Right hindlimb (tissue), 1 donor: ENCODE data around the gene KLHL14.
A peak's percentile ranks its signal among the peaks of the same experiment; 100 is the strongest.
"Not testable (repeated sequence)": the region's sequence is repeated elsewhere in the genome, so short reads cannot be mapped to it uniquely, and the experiment has no call there.

ENCODE experiments used
- DNase-seq: peaks from one replicate; pipeline ENCODE4 v3.0.0-alpha.2; 2018

The KLHL14 gene

GRCh38 chr18:32714571-32715148 lies 58.2 kb downstream of the KLHL14 start:
- peak; percentile 68 for DNase-seq

- no peak for DNase-seq
These were observed 60.0 kb downstream of the KLHL14 start for GRCh38 chr18:32712860-32713259.

GRCh38 chr18:32711862-32712261 lies 61.0 kb downstream of the KLHL14 start:
- no peak for DNase-seq

DNA sequence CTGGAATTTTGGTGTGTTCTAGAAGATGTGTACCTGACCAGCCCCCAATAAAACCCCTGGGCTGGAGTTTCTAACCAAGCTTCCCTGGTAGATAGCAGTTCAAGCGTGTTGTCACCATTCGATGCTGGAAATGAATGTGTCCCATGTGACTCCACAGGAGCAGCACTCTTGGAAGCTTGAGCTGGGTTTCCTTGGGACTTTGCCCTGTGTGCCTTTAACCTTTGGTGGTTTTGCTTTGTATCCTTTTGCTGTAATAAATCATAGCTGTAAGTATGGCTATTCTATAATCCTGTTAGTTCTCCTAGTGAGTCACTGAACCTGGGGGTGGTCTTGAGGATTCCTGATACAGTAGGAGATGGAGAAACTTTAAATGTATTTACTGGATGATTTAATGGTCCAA lies 65.2 kb downstream of the KLHL14 start:
- no peak for DNase-seq

DNA sequence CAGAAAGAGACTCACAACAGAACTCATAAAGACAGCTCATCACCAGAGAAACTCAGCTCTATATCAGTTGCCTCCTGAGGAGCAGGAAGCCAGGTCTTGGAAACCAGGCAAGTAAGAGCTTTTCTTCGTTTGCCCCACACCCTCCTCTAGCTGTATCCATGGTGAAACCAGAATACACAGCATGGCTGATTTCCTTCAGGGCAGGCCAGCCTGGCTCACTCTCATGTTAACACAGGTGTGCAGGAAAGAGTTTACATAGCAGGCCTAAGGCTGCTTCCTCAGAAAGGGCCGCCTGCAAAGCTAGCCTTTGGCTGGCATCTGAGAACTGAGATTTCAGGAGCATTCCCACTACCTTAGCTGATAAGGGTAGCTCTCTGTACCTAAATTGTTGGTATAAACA lies 65.7 kb downstream of the KLHL14 start:
- DNase-seq = no peak

GRCh38 chr18:32701313-32701712 lies 71.5 kb downstream of the KLHL14 start:
- no peak for DNase-seq

DNA sequence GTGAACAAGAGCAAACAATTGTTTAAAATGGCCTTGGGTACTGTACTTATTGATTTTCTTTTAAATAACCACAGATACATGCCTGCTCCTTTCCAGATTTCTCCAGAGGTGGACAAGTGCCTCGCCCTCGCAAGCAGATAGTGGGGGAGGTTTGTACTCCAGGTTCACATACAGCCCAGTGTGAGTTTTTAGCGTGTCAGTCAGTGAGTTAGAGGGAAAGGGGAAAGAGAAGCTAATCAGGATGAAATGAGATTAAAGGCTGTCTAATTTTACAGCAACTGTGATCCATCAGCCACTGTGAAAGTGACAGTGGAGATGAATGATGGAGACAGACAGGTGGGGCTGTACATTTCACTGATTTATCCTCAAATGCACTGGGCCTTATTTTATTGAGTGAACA lies 74.7 kb downstream of the KLHL14 start:
- no peak for DNase-seq

GRCh38 chr18:32696376-32696775 lies 76.4 kb downstream of the KLHL14 start:
- DNase-seq = no peak

DNA sequence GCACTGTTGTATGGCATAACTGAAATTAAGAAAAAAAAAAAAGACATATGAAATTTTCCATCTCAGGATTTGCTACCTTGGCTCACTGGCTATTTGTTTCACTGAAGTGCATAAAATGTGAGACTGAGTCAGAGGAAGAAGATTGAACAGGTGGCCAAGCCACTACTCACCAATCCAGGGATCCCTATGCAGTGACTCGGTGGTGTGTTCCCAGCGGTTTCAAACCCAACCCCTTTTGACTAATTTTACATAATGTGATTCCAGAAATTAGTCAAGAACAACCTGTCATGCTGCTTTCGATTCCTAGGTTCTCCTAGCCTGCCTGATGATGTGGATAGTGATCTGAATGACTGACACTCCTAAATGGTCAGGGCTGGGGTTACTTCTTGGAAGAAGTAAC lies 77.3 kb downstream of the KLHL14 start:
- no peak for DNase-seq

GRCh38 chr18:32688821-32689220 lies 84.0 kb downstream of the KLHL14 start:
- DNase-seq = no peak

- DNase-seq = no peak
These were observed 87.9 kb downstream of the KLHL14 start for GRCh38 chr18:32684940-32685339.

DNA sequence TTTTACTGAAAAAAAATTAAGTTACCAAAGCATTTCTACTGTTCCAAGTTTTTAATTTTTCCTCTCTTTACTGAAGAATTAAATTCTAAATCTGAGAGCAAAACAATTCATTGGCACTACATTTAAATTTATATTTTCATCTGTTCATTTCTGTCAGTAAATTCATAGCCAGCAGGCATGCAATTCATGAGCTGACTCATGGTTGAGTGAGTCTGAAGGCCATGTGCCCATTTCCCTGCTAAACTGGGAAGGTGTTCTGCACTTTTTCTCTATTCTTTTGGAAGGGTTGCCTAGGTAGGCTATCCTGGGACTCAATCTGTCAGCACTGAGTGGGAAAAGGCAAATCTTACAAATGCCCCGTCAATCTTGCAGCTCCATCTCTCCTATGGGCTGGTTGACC lies 88.7 kb downstream of the KLHL14 start:
- no peak for DNase-seq

- no peak for DNase-seq
These were observed 89.8 kb downstream of the KLHL14 start for GRCh38 chr18:32683044-32683443.

GRCh38 chr18:32677578-32677977 lies 95.2 kb downstream of the KLHL14 start:
- no peak for DNase-seq

DNA sequence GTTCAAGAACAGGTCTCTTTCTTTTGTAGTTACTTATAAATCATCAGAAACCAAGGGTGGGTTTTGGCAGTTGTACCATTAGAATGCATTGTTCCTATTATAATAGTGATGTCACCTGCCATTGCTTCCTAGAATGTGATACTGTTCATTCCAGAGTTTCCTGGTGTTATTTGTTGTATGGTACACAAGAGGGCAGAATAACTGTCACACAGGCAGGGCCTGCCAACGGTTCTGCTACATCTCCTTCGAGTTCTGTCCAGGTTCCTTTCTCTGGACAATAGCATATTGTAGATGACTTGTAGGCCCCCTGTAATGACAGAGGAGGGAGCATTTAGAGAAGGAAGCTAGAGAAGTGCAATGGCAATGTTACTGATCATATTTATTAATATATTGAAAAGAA lies 98.3 kb downstream of the KLHL14 start:
- DNase-seq = no peak

DNA sequence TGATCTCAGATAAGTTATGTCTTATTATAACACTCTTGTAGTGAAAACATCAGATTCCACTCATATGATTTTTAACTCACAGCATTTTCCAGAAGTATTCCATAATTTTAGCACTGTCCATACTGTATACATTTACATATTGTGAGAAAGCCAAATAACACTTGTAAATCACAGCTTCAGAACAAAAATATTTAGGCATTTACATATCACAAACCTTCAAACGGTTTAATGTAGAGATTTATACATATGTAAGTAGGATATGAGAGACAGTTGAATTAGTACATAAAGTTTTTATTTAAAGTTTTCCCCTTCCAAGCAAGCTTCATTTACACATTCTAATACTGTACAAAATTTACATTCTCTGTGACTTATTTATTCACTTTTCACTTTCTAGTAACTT lies 100.4 kb downstream of the KLHL14 start:
- no peak for DNase-seq

DNA sequence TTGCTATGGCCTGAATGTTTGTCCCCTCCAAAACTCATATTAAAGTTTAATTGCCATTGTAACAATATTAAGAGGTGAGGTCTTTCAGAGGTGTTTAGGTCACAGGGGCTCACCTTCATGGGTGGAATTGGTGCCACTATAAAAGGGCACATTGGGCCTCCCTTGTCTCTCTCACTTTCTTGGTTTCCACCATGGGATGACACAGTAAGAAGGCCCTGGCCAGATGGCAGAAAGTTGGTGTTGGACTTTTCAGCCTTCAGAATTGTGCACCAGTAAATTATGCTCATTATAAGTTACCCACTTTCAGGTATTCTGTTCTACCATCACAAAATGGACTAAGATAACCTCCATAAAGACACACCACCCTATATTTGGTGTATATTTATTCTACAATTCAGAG lies 102.1 kb downstream of the KLHL14 start:
- no peak for DNase-seq

- no peak for DNase-seq
These were observed 103.2 kb downstream of the KLHL14 start for GRCh38 chr18:32669549-32670165.

DNA sequence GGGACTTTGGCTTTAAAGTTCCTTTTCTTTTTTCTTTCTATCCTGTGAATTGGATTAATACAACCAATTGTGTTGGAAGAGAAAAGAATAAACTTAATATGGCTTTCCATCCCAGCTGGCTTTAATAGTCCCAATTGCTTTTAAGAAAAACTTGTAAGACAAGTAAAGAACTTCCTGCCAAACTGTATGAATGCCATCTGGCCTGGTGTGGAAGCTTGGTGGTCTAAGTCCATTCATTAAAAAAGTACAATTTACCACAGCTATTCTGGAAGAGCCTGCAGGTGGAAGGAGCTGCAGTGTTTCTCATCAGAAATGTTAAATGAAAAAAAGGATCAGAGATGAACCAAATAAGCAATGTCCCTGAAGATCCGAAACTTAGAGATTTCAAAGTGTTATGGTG lies 103.9 kb downstream of the KLHL14 start:
- DNase-seq = peak; percentile 28

GRCh38 chr18:32661486-32662299 lies 111.1 kb downstream of the KLHL14 start:
- no peak for DNase-seq

DNA sequence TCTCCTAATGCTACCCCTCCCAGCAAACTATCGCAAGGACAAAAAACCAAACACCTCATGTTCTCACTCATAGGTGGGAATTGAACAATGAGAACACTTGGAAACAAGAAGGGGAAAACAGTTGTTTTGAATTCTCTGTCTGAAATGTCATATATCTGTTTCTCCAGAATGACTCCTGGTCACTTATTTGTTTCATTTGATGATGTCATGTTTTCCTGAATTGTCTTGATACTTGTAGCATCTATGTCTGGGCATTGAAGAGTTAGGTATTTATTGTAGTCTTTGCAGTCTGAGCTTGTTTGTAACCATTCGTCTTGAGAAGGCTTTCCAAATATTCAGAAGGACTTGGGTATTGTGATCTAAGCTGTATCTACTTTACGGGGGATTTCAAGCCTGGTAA lies 118.3 kb downstream of the KLHL14 start:
- DNase-seq = not testable (repeated sequence)

- DNase-seq = not testable (repeated sequence)
These were observed 135.2 kb downstream of the KLHL14 start for GRCh38 chr18:32637659-32638058.

- no peak for DNase-seq
These were observed 135.6 kb downstream of the KLHL14 start for GRCh38 chr18:32637226-32637625.

DNA sequence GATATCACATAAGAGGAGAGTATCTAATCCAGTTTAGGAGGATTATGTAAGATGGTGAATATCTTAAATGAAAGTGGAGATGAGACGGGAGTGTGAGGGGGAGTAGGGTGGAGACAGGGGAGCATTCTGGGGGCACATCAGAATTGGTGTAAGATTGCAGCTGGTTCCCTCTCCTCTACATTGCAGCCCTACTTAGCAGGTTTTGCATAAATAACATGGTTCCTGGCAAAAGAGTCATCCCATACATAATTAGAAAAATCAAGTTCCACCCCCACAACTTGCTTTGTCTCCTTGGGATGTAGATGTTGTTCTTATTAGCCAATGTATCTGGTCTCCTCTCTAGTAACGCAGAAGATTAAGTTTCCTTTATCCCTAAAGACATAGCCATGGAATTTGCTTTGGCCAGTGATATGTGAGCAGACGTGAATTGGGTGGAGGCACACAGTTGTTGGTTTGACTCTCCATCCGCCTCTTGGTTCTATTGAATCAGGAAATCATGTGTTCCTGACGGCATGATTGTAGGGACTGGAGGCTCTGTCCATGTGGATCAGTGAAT lies 137.9 kb downstream of the KLHL14 start:
- no peak for DNase-seq
